SU-DHL-6 (cell line): ENCODE measurements around the gene ZNF516.

Experiments
- H2AFZ ChIP-seq: fragments of 200-600 bp; sonication (generic); 2 replicates; pipeline ENCODE4 v1.6.1; 2014; ENCODE audit warnings: low read depth, mild to moderate bottlenecking, moderate library complexity, mixed read lengths, antibody characterized with exemption, low read length; ENCODE audit not compliant: severe bottlenecking
- H3F3A ChIP-seq: fragments of 200-600 bp; shearing (Covaris generic); 2 replicates; pipeline ENCODE4 v1.6.0; 2016; ENCODE audit warnings: antibody characterized with exemption, mild to moderate bottlenecking; ENCODE audit not compliant: insufficient read depth
- H3K27ac ChIP-seq: fragments of 200-600 bp; sonication (generic); 2 replicates; pipeline ENCODE4 v1.5.1; 2016; ENCODE audit warnings: low read depth, mild to moderate bottlenecking, low read length, moderate library complexity, mixed read lengths
- H3K27me3 ChIP-seq: fragments of 200-600 bp; sonication (generic), shearing (Covaris generic); 2 replicates; pipeline ENCODE4 v1.6.0; 2014; ENCODE audit warnings: mild to moderate bottlenecking, low read length
- H3K36me3 ChIP-seq: fragments of 200-600 bp; sonication (generic); 2 replicates; pipeline ENCODE4 v1.6.1; 2014; ENCODE audit warnings: mild to moderate bottlenecking, low read length, mixed read lengths
- H3K4me2 ChIP-seq: fragments of 300-600, 200-600 bp; shearing (Covaris generic), sonication (generic); 2 replicates; pipeline ENCODE4 v1.6.0; 2014; ENCODE audit warnings: low read length, low read depth, mild to moderate bottlenecking; ENCODE audit not compliant: poor library complexity, severe bottlenecking
- H3K4me3 ChIP-seq: fragments of 200-600 bp; sonication (generic); 2 replicates; pipeline ENCODE4 v1.5.1; 2014; ENCODE audit warnings: antibody characterized with exemption, low read length, mild to moderate bottlenecking, mixed read lengths; ENCODE audit not compliant: insufficient read depth, poor library complexity, severe bottlenecking
- H3K79me2 ChIP-seq: fragments of 200-600 bp; sonication (generic); 2 replicates; pipeline ENCODE4 v1.6.1; 2014; ENCODE audit warnings: mild to moderate bottlenecking, low read length, moderate library complexity; ENCODE audit not compliant: insufficient read depth
- H3K9ac ChIP-seq: fragments of 200-600 bp; sonication (generic); 2 replicates; pipeline ENCODE4 v1.7.0; 2014; ENCODE audit warnings: mild to moderate bottlenecking, low read length
- H3K9me2 ChIP-seq: fragments of 200-600 bp; sonication (generic); replicated peaks from 2 replicates; pipeline ENCODE4 v1.6.1; 2014; ENCODE audit warnings: low read length; ENCODE audit not compliant: insufficient read depth
- H3K9me3 ChIP-seq: fragments of 200-600 bp; sonication (generic); 2 replicates; pipeline ENCODE4 v1.6.1; 2014; ENCODE audit warnings: low read length, mixed read lengths; ENCODE audit not compliant: insufficient read depth
- H4K20me1 ChIP-seq: fragments of 200-600 bp; sonication (generic); 2 replicates; pipeline ENCODE4 v1.6.1; 2014; ENCODE audit warnings: low read depth, mild to moderate bottlenecking, antibody characterized with exemption, low read length, moderate library complexity, mixed read lengths
- CTCF ChIP-seq: fragments of 200-600 bp; sonication (generic); IDR thresholded peaks from one replicate; pipeline ENCODE4 v1.5.1; 2017; ENCODE audit warnings: antibody characterized with exemption, mild to moderate bottlenecking, low read length, moderate library complexity; ENCODE audit not compliant: insufficient read depth, poor library complexity, severe bottlenecking
- EZH2phosphoT487 ChIP-seq: fragments of 200-600 bp; sonication (generic), shearing (Covaris generic); conservative IDR thresholded peaks from 2 replicates; pipeline ENCODE4 v1.6.1; 2018; ENCODE audit warnings: mild to moderate bottlenecking, antibody characterized with exemption, low read length, moderate library complexity, mixed read lengths

The ZNF516 gene

GRCh38 chr18:76373297-76373696, 121.7 kb downstream of the ZNF516 start:
- no peak overlapping the region for H2AFZ ChIP-seq
- H3K27me3 ChIP-seq, result no peaks in the 10 kb centered on the region
- H3K27ac ChIP-seq, result no peak overlapping the region
- no peaks in the 10 kb centered on the region for H3K36me3 ChIP-seq
- H3K79me2 ChIP-seq, result no peaks in the 10 kb centered on the region
- TF ChIP-seq CTCF (no peak), EZH2phosphoT487 (no peak)
- H4K20me1 ChIP-seq, result no peaks in the 10 kb centered on the region
- H3K9me3 ChIP-seq, result no peaks in the 10 kb centered on the region
- no peak overlapping the region for H3K4me3 ChIP-seq
- no peaks in the 10 kb centered on the region for H3F3A ChIP-seq
- H3K9ac ChIP-seq, result no peak overlapping the region
- no peaks in the 10 kb centered on the region for H3K9me2 ChIP-seq
- no peak overlapping the region for H3K4me2 ChIP-seq

- no peak overlapping the region for H2AFZ ChIP-seq
- no peaks in the 10 kb centered on the region for H4K20me1 ChIP-seq
- H3K27ac ChIP-seq, result no peak overlapping the region
- H3K4me3 ChIP-seq, result no peak overlapping the region
- H3K79me2 ChIP-seq, result no peaks in the 10 kb centered on the region; the same call in 1 of the 2 replicates
- H3K9me2 ChIP-seq, result no peaks in the 10 kb centered on the region
- no peak overlapping the region for H3K4me2 ChIP-seq
- no peaks in the 10 kb centered on the region for H3K9me3 ChIP-seq
- H3K9ac ChIP-seq, result no peak overlapping the region
- H3F3A ChIP-seq, result no peaks in the 10 kb centered on the region
- no peak for TF ChIP-seq CTCF
- TF ChIP-seq EZH2phosphoT487, result no peak
- no peaks in the 10 kb centered on the region for H3K36me3 ChIP-seq
- no peaks in the 10 kb centered on the region for H3K27me3 ChIP-seq
Observed at GRCh38 chr18:76371301-76372203, 123.5 kb downstream of the ZNF516 start.

GRCh38 chr18:76370686-76371085, 124.4 kb downstream of the ZNF516 start:
- Histone ChIP-seq H3K4me2 (no peak overlapping the region), H2AFZ (no peak overlapping the region), H3K79me2 (no peaks in the 10 kb centered on the region; the same call in 1 of the 2 replicates), H3K27me3 (no peaks in the 10 kb centered on the region), H3F3A (no peaks in the 10 kb centered on the region), H3K36me3 (no peaks in the 10 kb centered on the region), H3K9me3 (no peaks in the 10 kb centered on the region), H3K4me3 (no peak overlapping the region), H3K9ac (no peak overlapping the region), H3K9me2 (no peaks in the 10 kb centered on the region), H4K20me1 (no peaks in the 10 kb centered on the region), H3K27ac (no peak overlapping the region)
- TF ChIP-seq CTCF (no peak), EZH2phosphoT487 (no peak)
